Naive thymus-derived CD4-positive, alpha-beta T cell (primary cell): ENCODE results near the gene PTPN7. TPM values are rescaled to one million over a fixed set of nuclear protein-coding genes. Genes with fewer than 3 reads are reported as not detected.
A peak's percentile ranks its signal among the peaks of the same experiment; 100 is the strongest.
"Not testable (repeated sequence)": the region's sequence is repeated elsewhere in the genome, so short reads cannot be mapped to it uniquely, and the experiment has no call there.

Experiments used
- ATAC-seq: fragments of 150-1000 bp; cut with Tn5 transposase; 2 replicates; pipeline ENCODE4 v1.10.0; 2021; ENCODE audit warnings: mild to moderate bottlenecking, moderate library complexity
- CTCF ChIA-PET: fragments of 350-600 bp; sonication (Branson Sonifier 250); formaldehyde crosslinking; loops from one replicate; lab custom pipeline; 2021; ENCODE audit warnings: antibody characterized with exemption; lab: Charles Lee
- POLR2A ChIA-PET: fragments of 350-600 bp; sonication (Branson Sonifier 250); formaldehyde crosslinking; loops from one replicate; lab custom pipeline; 2021; ENCODE audit warnings: antibody characterized with exemption, inconsistent platforms; lab: Charles Lee
- DNase-seq, 9 donors: peaks; one replicate each; pipeline versions ENCODE4 v3.0.0 to v3.0.0-alpha.2; 2020 to 2022; ENCODE audit warnings: mixed read lengths in 1 of 9
- H3K27ac ChIP-seq: one replicate; pipeline ENCODE4 v1.7.0; 2013; ENCODE audit warnings: mild to moderate bottlenecking, low read depth, low read length, moderate library complexity
- H3K27me3 ChIP-seq, 2 donors: one replicate each; pipeline ENCODE4 v1.7.0; 2013; ENCODE audit warnings: low read length in 2 of 2, mild to moderate bottlenecking in 2 of 2, moderate library complexity in 2 of 2; ENCODE audit not compliant: control insufficient read depth in 2 of 2, insufficient read depth in 2 of 2
- H3K36me3 ChIP-seq, 3 experiments: 1 replicate in 2 of 3; 2 replicates in 1 of 3; pipeline ENCODE4 v1.7.0; 2013; ENCODE audit warnings: low read length in 3 of 3, mild to moderate bottlenecking in 3 of 3, moderate library complexity in 1 of 3; ENCODE audit not compliant: insufficient read depth in 3 of 3, control insufficient read depth in 2 of 3
- H3K4me1 ChIP-seq, 2 donors: one replicate each; pipeline ENCODE4 v1.7.0; 2013; ENCODE audit warnings: low read length in 2 of 2, mild to moderate bottlenecking in 2 of 2, moderate library complexity in 1 of 2; ENCODE audit not compliant: control insufficient read depth in 2 of 2, insufficient read depth in 2 of 2
- H3K4me3 ChIP-seq: 2 replicates; pipeline ENCODE4 v1.7.0; 2013; ENCODE audit warnings: mild to moderate bottlenecking, low read length
- H3K9me3 ChIP-seq, 3 experiments: 1 replicate in 2 of 3; 2 replicates in 1 of 3; pipeline ENCODE4 v1.7.0; 2013; ENCODE audit warnings: low read length in 3 of 3; ENCODE audit not compliant: control insufficient read depth in 2 of 3
- H3K27ac Mint-ChIP-seq, 9 donors: one replicate each; pipeline ENCODE4 v1.8.0; 2020 to 2022; ENCODE audit warnings: mixed read lengths in 9 of 9, mild to moderate bottlenecking in 8 of 9, moderate library complexity in 5 of 9, inconsistent platforms in 2 of 9
- H3K27me3 Mint-ChIP-seq, 5 donors: one replicate each; pipeline ENCODE4 v1.8.0; 2021 to 2022; ENCODE audit warnings: mixed read lengths in 5 of 5, mild to moderate bottlenecking in 1 of 5
- H3K36me3 Mint-ChIP-seq, 5 donors: one replicate each; pipeline ENCODE4 v1.8.0; 2020 to 2022; ENCODE audit warnings: mixed read lengths in 5 of 5, mild to moderate bottlenecking in 3 of 5, inconsistent platforms in 1 of 5
- H3K4me1 Mint-ChIP-seq, 7 donors: one replicate each; pipeline ENCODE4 v1.8.0; 2020 to 2022; ENCODE audit warnings: mixed read lengths in 7 of 7, mild to moderate bottlenecking in 3 of 7, inconsistent platforms in 1 of 7
- H3K4me3 Mint-ChIP-seq, 10 donors: one replicate each; pipeline ENCODE4 v1.8.0; 2020 to 2022; ENCODE audit warnings: mild to moderate bottlenecking in 10 of 10, mixed read lengths in 10 of 10, moderate library complexity in 6 of 10, inconsistent platforms in 2 of 10
- H3K9me3 Mint-ChIP-seq, 11 donors: one replicate each; pipeline ENCODE4 v1.8.0; 2020 to 2022; ENCODE audit warnings: mixed read lengths in 11 of 11, mild to moderate bottlenecking in 4 of 11, inconsistent platforms in 1 of 11, moderate library complexity in 1 of 11
- intact Hi-C, 2 donors: fragments of 100-400 bp; cut with micrococcal nuclease; formaldehyde crosslinking; loops; one replicate each; pipeline ENCODE4 v1.15.1; 2023
- polyA plus RNA-seq, 2 donors: library from polyadenylated mRNA; unstranded; fragments of 300-500 nt; fragmentation: Illumina TruSeq; gene quantifications; one replicate each; pipeline ENCODE4 v1.2.3, GENCODE V29; 2021
- total RNA-seq, 6 experiments: library from RNA in 5 of 6; stranded (reverse) in 5 of 6; gene quantifications; 1 replicate in 5 of 6; 2 replicates in 1 of 6; pipeline ENCODE4 v1.2.3 and lab custom pipeline; 2021 to 2026

Gene PTPN7
- total and polyA plus RNA-seq, 7 experiments from 2014 or later, result 40.4 to 258 (median 78.6) TPM

GRCh38 chr1:202145068-202145743, 15.2 kb downstream of the PTPN7 start:
- ATAC-seq, result peak; percentile 16
- H3K36me3 Mint-ChIP-seq, result peaks cover 0 to 15% (median 6%) of the 10 kb centered on the region in 5 donors
- peak overlapping the region; percentile 82 to 94 (median 92) for H3K4me3 Mint-ChIP-seq
- H3K27me3 Mint-ChIP-seq, result no peaks in the 10 kb centered on the region
- H3K4me1 Mint-ChIP-seq, result peaks cover 16 to 44% (median 38%) of the 10 kb centered on the region in 7 donors
- no peaks in the 10 kb centered on the region for H3K9me3 Mint-ChIP-seq
- Histone ChIP-seq H3K4me3 (peak overlapping the region; percentile 65), H3K4me1 (peaks cover 14 to 21% of the 10 kb centered on the region in 2 donors), H3K27me3 (no peaks in the 10 kb centered on the region), H3K9me3 (no peaks in the 10 kb centered on the region), H3K27ac (peak overlapping the region; percentile 83), H3K36me3 (peaks cover 2 to 38% (median 3%) of the 10 kb centered on the region in 3 experiments)
- DNase-seq, result peak in 2 of 9 donors; percentile 25 to 53
- peak overlapping the region; percentile 81 to 98 (median 88) for H3K27ac Mint-ChIP-seq
- ChIA-PET CTCF (interaction anchor here (1.2 kb wide), 1 partner anchor 9 kb away, joined by 3 read pairs; no protein-coding TSS in a partner anchor), POLR2A (interaction anchor here (1.5 to 6.6 kb wide), 2 partner anchors 11 to 16 kb away, joined by 6 to 54 read pairs; partner anchors contain the start of gene PTPN7)
- intact Hi-C loops, result loop anchor here (1.0 to 10.0 kb wide), 4 partner anchors 10 to 660 kb away; partner anchors contain the start of gene IPO9 (in 1 of the 2)

- Histone ChIP-seq H3K36me3 (peaks cover 0 to 32% (median 0%) of the 10 kb centered on the region in 3 experiments), H3K27ac (peak within 1 kb of the TSS; percentile 83), H3K4me1 (peaks cover 14 to 21% of the 10 kb centered on the region in 2 donors), H3K4me3 (peak within 1 kb of the TSS; percentile 83), H3K27me3 (no peaks in the 10 kb centered on the region), H3K9me3 (no peaks in the 10 kb centered on the region)
- POLR2A ChIA-PET, result interaction anchor here (1.0 to 6.6 kb wide), 3 partner anchors 10 to 22 kb away, joined by 3 to 54 read pairs (median 6); partner anchors contain the start of gene PTPN7
- peaks cover 0 to 15% (median 6%) of the 10 kb centered on the region in 5 donors for H3K36me3 Mint-ChIP-seq
- H3K9me3 Mint-ChIP-seq, result no peaks in the 10 kb centered on the region
- intact Hi-C loops, result loop anchor here (1.0 to 10.0 kb wide), 7 partner anchors 10 to 660 kb away; partner anchors contain the start of genes IPO9 (in 1 of the 2) and PTPN7 (in 1 of the 2)
- CTCF ChIA-PET, result interaction anchor here (1.9 kb wide), 1 partner anchor 9 kb away, joined by 6 read pairs; no protein-coding TSS in a partner anchor
- DNase-seq (peak; percentile 47 to 81 (median 62)), ATAC-seq (peak; percentile 81)
- H3K4me3 Mint-ChIP-seq, result peak within 1 kb of the TSS; percentile 90 to 98 (median 93)
- peak within 1 kb of the TSS; percentile 85 to 98 (median 92) for H3K27ac Mint-ChIP-seq
- peaks cover 16 to 44% (median 38%) of the 10 kb centered on the region in 7 donors for H3K4me1 Mint-ChIP-seq
- H3K27me3 Mint-ChIP-seq, result no peaks in the 10 kb centered on the region
Measured at GRCh38 chr1:202144402-202145067, 15.9 kb downstream of the PTPN7 start, which contains the start of gene ARL8A. Gene ARL8A (minus strand): TSS chr1:202144737. CDS start chr1:202144572, 165 bp downstream.

- peak overlapping the region; percentile 83 for H3K4me3 ChIP-seq
- H3K9me3 Mint-ChIP-seq, result no peaks in the 10 kb centered on the region
- H3K27me3 Mint-ChIP-seq, result no peaks in the 10 kb centered on the region
- intact Hi-C loops, result loop anchor here (1.0 to 10.0 kb wide), 6 partner anchors 9 to 659 kb away; partner anchors contain the start of genes IPO9 (in 1 of the 2) and PTPN7 (in 1 of the 2)
- POLR2A ChIA-PET, result interaction anchor here (1.0 to 6.6 kb wide), 4 partner anchors 9 to 22 kb away, joined by 3 to 54 read pairs (median 4); partner anchors contain the start of gene PTPN7
- peaks cover 0 to 10% (median 4%) of the 10 kb centered on the region in 5 donors for H3K36me3 Mint-ChIP-seq
- no peaks in the 10 kb centered on the region for H3K9me3 ChIP-seq
- H3K27ac ChIP-seq, result peak overlapping the region; percentile 83
- H3K4me1 Mint-ChIP-seq, result peaks cover 16 to 45% (median 38%) of the 10 kb centered on the region in 7 donors
- peak overlapping the region; percentile 90 to 98 (median 92) for H3K4me3 Mint-ChIP-seq
- H3K4me1 ChIP-seq, result peaks cover 14 to 21% of the 10 kb centered on the region in 2 donors
- H3K36me3 ChIP-seq, result peaks cover 0 to 26% (median 0%) of the 10 kb centered on the region in 3 experiments
- DNase-seq (peak in 3 of 9 donors; percentile 25 to 58 (median 37)), ATAC-seq (peak; percentile 55)
- CTCF ChIA-PET, result interaction anchor here (1.9 to 2.4 kb wide), 2 partner anchors 8 to 17 kb away, joined by 6 to 7 read pairs; partner anchors contain the start of gene PTPN7
- no peaks in the 10 kb centered on the region for H3K27me3 ChIP-seq
- H3K27ac Mint-ChIP-seq, result peak overlapping the region; percentile 85 to 93 (median 91)
Measured at GRCh38 chr1:202143768-202144401, 16.5 kb downstream of the PTPN7 start.

GRCh38 chr1:202143011-202143767, 17.2 kb downstream of the PTPN7 start:
- peaks cover 0 to 26% (median 0%) of the 10 kb centered on the region in 3 experiments for H3K36me3 ChIP-seq
- ChIA-PET CTCF (interaction anchor here (0.7 to 2.4 kb wide), 3 partner anchors 8 to 23 kb away, joined by 3 to 7 read pairs (median 6); partner anchors contain the start of gene PTPN7), POLR2A (interaction anchor here (0.6 to 6.6 kb wide), 4 partner anchors 9 to 29 kb away, joined by 3 to 54 read pairs (median 4); partner anchors contain the start of gene PTPN7)
- Mint-ChIP-seq H3K4me3 (peak overlapping the region; percentile 89 to 98 (median 92)), H3K4me1 (peaks cover 20 to 49% (median 38%) of the 10 kb centered on the region in 7 donors), H3K36me3 (peaks cover 0 to 12% (median 4%) of the 10 kb centered on the region in 5 donors), H3K9me3 (no peaks in the 10 kb centered on the region), H3K27ac (peak overlapping the region; percentile 85 to 93 (median 91)), H3K27me3 (no peaks in the 10 kb centered on the region)
- no peaks in the 10 kb centered on the region for H3K9me3 ChIP-seq
- ATAC-seq (peak; percentile 63), DNase-seq (peak in 4 of 9 donors; percentile 25 to 27 (median 26))
- H3K27ac ChIP-seq, result peak overlapping the region; percentile 83
- peak overlapping the region; percentile 83 for H3K4me3 ChIP-seq
- H3K4me1 ChIP-seq, result peaks cover 14 to 21% of the 10 kb centered on the region in 2 donors
- intact Hi-C loops, result loop anchor here (1.0 to 10.0 kb wide), 4 partner anchors 8 to 658 kb away; partner anchors contain the start of gene IPO9 (in 1 of the 2)
- no peaks in the 10 kb centered on the region for H3K27me3 ChIP-seq

- H3K27me3 ChIP-seq, H3K27me3 Mint-ChIP-seq, H3K36me3 Mint-ChIP-seq, POLR2A ChIA-PET, DNase-seq, H3K9me3 Mint-ChIP-seq, ATAC-seq, H3K9me3 ChIP-seq, H3K27ac ChIP-seq, H3K4me3 ChIP-seq: not testable (repeated sequence)
- Mint-ChIP-seq H3K4me1 (peaks cover 22 to 46% (median 38%) of the 10 kb centered on the region in 7 donors), H3K4me3 (peak overlapping the region in 1 of 10 donors; percentile 91), H3K27ac (peak overlapping the region in 7 of 9 donors; percentile 44 to 92 (median 85))
- CTCF ChIA-PET, result interaction anchor here (2.4 kb wide), 1 partner anchor 19 kb away, joined by 7 read pairs; the partner anchor contains the start of gene PTPN7
- Histone ChIP-seq H3K36me3 (peaks cover 0 to 20% (median 0%) of the 10 kb centered on the region in 3 experiments), H3K4me1 (peaks cover 14 to 21% of the 10 kb centered on the region in 2 donors)
- intact Hi-C loops, result loop anchor here (5.0 to 10.0 kb wide), 3 partner anchors 264 to 657 kb away; partner anchors contain the start of gene IPO9 (in 1 of the 2)
Measured at GRCh38 chr1:202141468-202141867, 18.9 kb downstream of the PTPN7 start.
